ENCODE results near the gene KLHDC4.

DNA sequence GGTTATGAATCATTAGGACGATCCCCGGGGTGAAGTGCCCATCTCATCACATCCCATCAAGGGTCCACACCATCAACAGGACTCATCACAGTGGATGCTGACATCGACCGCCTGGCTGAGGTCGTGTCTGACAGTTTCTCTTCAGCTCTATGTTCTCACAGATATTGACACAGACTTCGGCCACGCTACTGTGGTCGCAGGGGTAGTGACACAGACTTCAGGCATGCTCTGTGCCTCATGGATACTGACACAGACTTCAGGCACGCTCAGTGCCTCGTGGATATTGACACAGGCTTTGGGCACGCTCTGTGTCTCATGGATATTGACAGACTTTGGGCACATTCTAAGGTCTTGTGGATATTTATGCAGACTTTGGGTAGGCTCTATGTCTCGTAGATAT is 50.1 kb downstream of the KLHDC4 start:
- TF ChIP-seq, protein P1, sequence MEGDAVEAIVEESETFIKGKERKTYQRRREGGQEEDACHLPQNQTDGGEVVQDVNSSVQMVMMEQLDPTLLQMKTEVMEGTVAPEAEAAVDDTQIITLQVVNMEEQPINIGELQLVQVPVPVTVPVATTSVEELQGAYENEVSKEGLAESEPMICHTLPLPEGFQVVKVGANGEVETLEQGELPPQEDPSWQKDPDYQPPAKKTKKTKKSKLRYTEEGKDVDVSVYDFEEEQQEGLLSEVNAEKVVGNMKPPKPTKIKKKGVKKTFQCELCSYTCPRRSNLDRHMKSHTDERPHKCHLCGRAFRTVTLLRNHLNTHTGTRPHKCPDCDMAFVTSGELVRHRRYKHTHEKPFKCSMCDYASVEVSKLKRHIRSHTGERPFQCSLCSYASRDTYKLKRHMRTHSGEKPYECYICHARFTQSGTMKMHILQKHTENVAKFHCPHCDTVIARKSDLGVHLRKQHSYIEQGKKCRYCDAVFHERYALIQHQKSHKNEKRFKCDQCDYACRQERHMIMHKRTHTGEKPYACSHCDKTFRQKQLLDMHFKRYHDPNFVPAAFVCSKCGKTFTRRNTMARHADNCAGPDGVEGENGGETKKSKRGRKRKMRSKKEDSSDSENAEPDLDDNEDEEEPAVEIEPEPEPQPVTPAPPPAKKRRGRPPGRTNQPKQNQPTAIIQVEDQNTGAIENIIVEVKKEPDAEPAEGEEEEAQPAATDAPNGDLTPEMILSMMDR (IDR thresholded peaks at IDR 0.05) = no peak
- TF ChIP-seq POLR2A (IDR thresholded peaks at IDR 0.05) = no peak
